Mesendoderm (in vitro differentiated cells): ENCODE data around the gene LRPPRC.
A peak's percentile ranks its signal among the peaks of the same experiment; 100 is the strongest.

Experiments
- DNase-seq: peaks from one replicate; pipeline ENCODE4 v3.0.0; 2013
- H2AK5ac ChIP-seq: 2 replicates; pipeline ENCODE4 v1.6.1; 2013; ENCODE audit warnings: low read length, inconsistent platforms
- H2BK120ac ChIP-seq: 2 replicates; pipeline ENCODE4 v1.6.1; 2013; ENCODE audit warnings: low read depth, mild to moderate bottlenecking, low read length, moderate library complexity, mixed read lengths
- H2BK15ac ChIP-seq: replicated peaks from 2 replicates; pipeline ENCODE4 v1.6.1; 2013; ENCODE audit warnings: low read depth, mild to moderate bottlenecking, moderate library complexity
- H2BK5ac ChIP-seq: 2 replicates; pipeline ENCODE4 v1.6.1; 2013; ENCODE audit warnings: low read length, inconsistent platforms
- H3K18ac ChIP-seq: 2 replicates; pipeline ENCODE4 v1.6.1; 2013; ENCODE audit warnings: mild to moderate bottlenecking, low read length, mixed read lengths
- H3K23ac ChIP-seq: one replicate; pipeline ENCODE4 v1.6.1; 2013; ENCODE audit warnings: low read length
- H3K27ac ChIP-seq: 2 replicates; pipeline ENCODE4 v1.5.1; 2013; ENCODE audit warnings: low read depth, mild to moderate bottlenecking, inconsistent platforms, low read length, moderate library complexity
- H3K27me3 ChIP-seq: 2 replicates; pipeline ENCODE4 v1.6.1; 2013; ENCODE audit warnings: low read length, control low read depth, mild to moderate bottlenecking, inconsistent platforms; ENCODE audit not compliant: insufficient read depth, poor library complexity
- H3K36me3 ChIP-seq: 2 replicates; pipeline ENCODE4 v1.6.1; 2013; ENCODE audit warnings: low read length, inconsistent platforms; ENCODE audit not compliant: control insufficient read depth, insufficient read depth
- H3K4ac ChIP-seq: one replicate; pipeline ENCODE4 v1.6.1; 2013; ENCODE audit warnings: low read depth, mild to moderate bottlenecking, low read length, moderate library complexity
- H3K4me1 ChIP-seq: 2 replicates; pipeline ENCODE4 v1.6.1; 2013; ENCODE audit warnings: low read depth, low read length, inconsistent platforms; ENCODE audit not compliant: control insufficient read depth
- H3K4me2 ChIP-seq: 2 replicates; pipeline ENCODE4 v1.6.1; 2013; ENCODE audit warnings: low read length
- H3K4me3 ChIP-seq: 2 replicates; pipeline ENCODE4 v1.5.1; 2013; ENCODE audit warnings: mild to moderate bottlenecking, low read length
- H3K56ac ChIP-seq: one replicate; pipeline ENCODE4 v1.6.1; 2013; ENCODE audit warnings: low read length
- H3K79me1 ChIP-seq: 2 replicates; pipeline ENCODE4 v1.6.1; 2013; ENCODE audit warnings: low read length, inconsistent platforms
- H3K79me2 ChIP-seq: 2 replicates; pipeline ENCODE4 v1.6.1; 2013; ENCODE audit warnings: mild to moderate bottlenecking, low read length; ENCODE audit not compliant: control insufficient read depth, insufficient read depth
- H3K9ac ChIP-seq: 2 replicates; pipeline ENCODE4 v1.6.1; 2013; ENCODE audit warnings: low read length, inconsistent platforms
- H4K5ac ChIP-seq: one replicate; pipeline ENCODE4 v1.6.1; 2013; ENCODE audit warnings: low read length
- H4K8ac ChIP-seq: one replicate; pipeline ENCODE4 v1.6.1; 2013; ENCODE audit warnings: low read depth, mild to moderate bottlenecking, control low read depth, low read length, moderate library complexity
- WGBS: extraction: QIAGEN DNeasy Blood & Tissue Kit; methylation state at CpG from one replicate; pipeline ENCODE4 v1.1.7; 2013; ENCODE audit warnings: low lambda C conversion rate, missing lambda C conversion rate; ENCODE audit not compliant: insufficient coverage; ENCODE audit errors: extremely low coverage; 5-methylcytosine and 5-hydroxymethylcytosine counted together

The LRPPRC gene

GRCh38 chr2:43998263-43998662 lies 2.5 kb upstream of the LRPPRC start:
- no CpG with 5 or more reads among the region's 4 CpGs for WGBS
- Histone ChIP-seq H3K23ac (no peak overlapping the region), H3K4me1 (peaks cover 3% of the 10 kb centered on the region), H2BK120ac (no peak overlapping the region), H3K18ac (no peak overlapping the region), H3K27me3 (no peaks in the 10 kb centered on the region), H2BK15ac (no peak overlapping the region), H3K79me2 (peaks cover 25% of the 10 kb centered on the region), H3K56ac (no peak overlapping the region), H3K36me3 (no peaks in the 10 kb centered on the region), H2AK5ac (no peak overlapping the region), H2BK5ac (no peak overlapping the region), H3K79me1 (no peaks in the 10 kb centered on the region), H3K27ac (no peak overlapping the region), H3K9ac (no peak overlapping the region), H3K4ac (no peak overlapping the region), H4K5ac (no peak overlapping the region), H4K8ac (no peak overlapping the region), H3K4me2 (no peak overlapping the region), H3K4me3 (no peak overlapping the region)
- no peak for DNase-seq

GRCh38 chr2:43993437-43993836 lies 2.4 kb downstream of the LRPPRC start:
- no peak overlapping the region for H2BK120ac ChIP-seq
- peaks cover 68% of the 10 kb centered on the region for H3K79me2 ChIP-seq
- no peak overlapping the region for H3K4ac ChIP-seq
- H3K18ac ChIP-seq = no peak overlapping the region
- H3K9ac ChIP-seq = no peak overlapping the region
- H3K4me1 ChIP-seq = peaks cover 5% of the 10 kb centered on the region
- H3K4me2 ChIP-seq = no peak overlapping the region
- no peak overlapping the region for H3K56ac ChIP-seq
- no peak overlapping the region for H2BK15ac ChIP-seq
- H3K79me1 ChIP-seq = peaks cover 4% of the 10 kb centered on the region
- DNase-seq = no peak
- H2BK5ac ChIP-seq = no peak overlapping the region
- H3K36me3 ChIP-seq = peaks cover 2% of the 10 kb centered on the region
- H3K27me3 ChIP-seq = no peaks in the 10 kb centered on the region
- no peak overlapping the region for H4K5ac ChIP-seq
- WGBS = no CpG with 5 or more reads among the region's 5 CpGs
- H2AK5ac ChIP-seq = no peak overlapping the region
- H3K4me3 ChIP-seq = no peak overlapping the region
- no peak overlapping the region for H3K23ac ChIP-seq
- H3K27ac ChIP-seq = no peak overlapping the region
- no peak overlapping the region for H4K8ac ChIP-seq

GRCh38 chr2:43989545-43989944 lies 6.2 kb downstream of the LRPPRC start:
- no peak overlapping the region for H2BK5ac ChIP-seq
- H2AK5ac ChIP-seq = no peak overlapping the region
- no peak overlapping the region for H3K4me3 ChIP-seq
- H3K4ac ChIP-seq = no peak overlapping the region
- no peak overlapping the region for H3K4me2 ChIP-seq
- no CpG with 5 or more reads among the region's 4 CpGs for WGBS
- H3K9ac ChIP-seq = no peak overlapping the region
- no peaks in the 10 kb centered on the region for H3K27me3 ChIP-seq
- H3K18ac ChIP-seq = no peak overlapping the region
- peaks cover 5% of the 10 kb centered on the region for H3K79me1 ChIP-seq
- no peak for DNase-seq
- no peak overlapping the region for H4K8ac ChIP-seq
- H3K23ac ChIP-seq = no peak overlapping the region
- H3K36me3 ChIP-seq = peaks cover 2% of the 10 kb centered on the region
- no peak overlapping the region for H4K5ac ChIP-seq
- H2BK15ac ChIP-seq = no peak overlapping the region
- no peak overlapping the region for H3K27ac ChIP-seq
- peaks cover 80% of the 10 kb centered on the region for H3K79me2 ChIP-seq
- peaks cover 5% of the 10 kb centered on the region for H3K4me1 ChIP-seq
- H3K56ac ChIP-seq = no peak overlapping the region
- H2BK120ac ChIP-seq = no peak overlapping the region

GRCh38 chr2:43986600-43986999 lies 9.2 kb downstream of the LRPPRC start:
- no peak overlapping the region for H2BK15ac ChIP-seq
- no peak overlapping the region for H4K5ac ChIP-seq
- no peak overlapping the region for H3K18ac ChIP-seq
- H3K23ac ChIP-seq = no peak overlapping the region
- no peak overlapping the region for H3K4ac ChIP-seq
- H3K4me1 ChIP-seq = no peaks in the 10 kb centered on the region
- H3K56ac ChIP-seq = no peak overlapping the region
- H3K4me2 ChIP-seq = no peak overlapping the region
- H3K36me3 ChIP-seq = no peaks in the 10 kb centered on the region
- no peaks in the 10 kb centered on the region for H3K27me3 ChIP-seq
- H2AK5ac ChIP-seq = no peak overlapping the region
- H3K79me1 ChIP-seq = peaks cover 1% of the 10 kb centered on the region
- H4K8ac ChIP-seq = no peak overlapping the region
- no peak overlapping the region for H2BK120ac ChIP-seq
- no peak for DNase-seq
- no peak overlapping the region for H3K9ac ChIP-seq
- no peak overlapping the region for H2BK5ac ChIP-seq
- H3K4me3 ChIP-seq = no peak overlapping the region
- peaks cover 56% of the 10 kb centered on the region for H3K79me2 ChIP-seq
- no peak overlapping the region for H3K27ac ChIP-seq
- no CpG with 5 or more reads among the region's 6 CpGs for WGBS

- Histone ChIP-seq H3K27me3 (no peaks in the 10 kb centered on the region), H4K8ac (no peak overlapping the region), H3K79me2 (peaks cover 47% of the 10 kb centered on the region), H2BK15ac (no peak overlapping the region), H3K4me1 (no peaks in the 10 kb centered on the region), H3K36me3 (no peaks in the 10 kb centered on the region), H3K4me3 (no peak overlapping the region), H3K27ac (no peak overlapping the region), H2BK120ac (no peak overlapping the region), H3K9ac (no peak overlapping the region), H3K4me2 (no peak overlapping the region), H3K23ac (no peak overlapping the region), H4K5ac (no peak overlapping the region), H2BK5ac (no peak overlapping the region), H3K18ac (no peak overlapping the region), H3K4ac (no peak overlapping the region), H3K56ac (no peak overlapping the region), H3K79me1 (peaks cover 1% of the 10 kb centered on the region), H2AK5ac (no peak overlapping the region)
- peak; percentile 60 for DNase-seq
- no CpG with 5 or more reads among the region's 3 CpGs for WGBS
These were observed 10.4 kb downstream of the LRPPRC start for GRCh38 chr2:43985359-43985758.

- H3K4me2 ChIP-seq = no peak overlapping the region
- H3K23ac ChIP-seq = no peak overlapping the region
- H3K18ac ChIP-seq = no peak overlapping the region
- H4K5ac ChIP-seq = no peak overlapping the region
- no peaks in the 10 kb centered on the region for H3K4me1 ChIP-seq
- H4K8ac ChIP-seq = no peak overlapping the region
- H2BK120ac ChIP-seq = no peak overlapping the region
- H2BK15ac ChIP-seq = no peak overlapping the region
- no peak for DNase-seq
- H3K36me3 ChIP-seq = no peaks in the 10 kb centered on the region
- H3K79me2 ChIP-seq = peaks cover 39% of the 10 kb centered on the region
- H3K79me1 ChIP-seq = peaks cover 1% of the 10 kb centered on the region
- no peak overlapping the region for H3K27ac ChIP-seq
- no peak overlapping the region for H3K4ac ChIP-seq
- H3K56ac ChIP-seq = no peak overlapping the region
- H2AK5ac ChIP-seq = no peak overlapping the region
- WGBS = no CpG with 5 or more reads among the region's 2 CpGs
- H3K27me3 ChIP-seq = no peaks in the 10 kb centered on the region
- no peak overlapping the region for H3K4me3 ChIP-seq
- no peak overlapping the region for H2BK5ac ChIP-seq
- no peak overlapping the region for H3K9ac ChIP-seq
These were observed 11.3 kb downstream of the LRPPRC start for GRCh38 chr2:43984533-43984932.
